ENCODE measurements around the gene SEC61B.
"Not testable (repeated sequence)": the region's sequence is repeated elsewhere in the genome, so short reads cannot be mapped to it uniquely, and the experiment has no call there.

The SEC61B gene

DNA sequence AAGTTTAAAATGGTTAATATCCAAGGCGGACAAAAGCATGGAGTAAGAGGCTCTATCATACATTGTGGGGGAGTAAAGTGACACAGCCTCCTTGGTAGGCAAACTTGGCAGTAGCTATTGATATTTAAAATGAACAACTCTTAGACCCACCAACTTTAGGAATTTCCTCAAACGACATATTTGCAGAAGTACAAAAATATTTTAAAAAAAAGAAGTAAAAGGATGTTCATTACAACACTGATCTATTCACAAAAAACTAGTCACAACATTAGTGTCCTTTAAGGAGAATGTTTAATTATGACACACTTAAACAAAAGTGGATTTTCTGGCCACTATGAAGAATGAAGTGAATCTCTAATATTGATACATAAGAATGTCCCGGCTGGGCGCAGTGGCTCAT, 2.1 kb upstream of the SEC61B start:
- H3K36me3 Mint-ChIP-seq = peaks cover 37% of the 10 kb centered on the region
- H3K27ac Mint-ChIP-seq = peak overlapping the region; percentile 19

DNA sequence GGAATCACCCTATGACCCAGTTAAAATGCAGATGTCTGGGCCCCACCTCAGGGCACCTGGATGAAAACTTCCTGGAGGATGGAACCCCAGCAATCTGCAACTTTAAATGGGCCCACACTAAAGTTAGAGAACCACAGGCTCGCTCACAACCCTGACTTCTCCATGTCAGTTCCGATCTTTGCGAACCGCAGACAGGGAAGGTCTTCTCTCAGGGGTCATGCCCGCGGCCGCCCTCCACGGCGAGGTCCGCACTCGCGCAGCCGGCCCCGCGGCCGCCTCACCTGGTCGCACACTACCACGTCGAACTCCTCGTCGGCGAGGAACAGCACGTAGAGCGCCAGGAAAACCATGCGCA, 839 bp upstream of the SEC61B start:
- Mint-ChIP-seq H3K4me1 (peaks cover 76% of the 10 kb centered on the region), H3K36me3 (peaks cover 38% of the 10 kb centered on the region), H3K9me3 (no peaks in the 10 kb centered on the region), H3K27ac (peak overlapping the region; percentile 90), H3K27me3 (no peaks in the 10 kb centered on the region), H3K4me3 (peak overlapping the region; percentile 99)

More for the DNA sequence above, 2.1 kb upstream of the SEC61B start:
- Mint-ChIP-seq H3K4me1 (peaks cover 66% of the 10 kb centered on the region), H3K27me3 (no peaks in the 10 kb centered on the region), H3K4me3 (peak overlapping the region; percentile 76), H3K9me3 (no peaks in the 10 kb centered on the region)

DNA sequence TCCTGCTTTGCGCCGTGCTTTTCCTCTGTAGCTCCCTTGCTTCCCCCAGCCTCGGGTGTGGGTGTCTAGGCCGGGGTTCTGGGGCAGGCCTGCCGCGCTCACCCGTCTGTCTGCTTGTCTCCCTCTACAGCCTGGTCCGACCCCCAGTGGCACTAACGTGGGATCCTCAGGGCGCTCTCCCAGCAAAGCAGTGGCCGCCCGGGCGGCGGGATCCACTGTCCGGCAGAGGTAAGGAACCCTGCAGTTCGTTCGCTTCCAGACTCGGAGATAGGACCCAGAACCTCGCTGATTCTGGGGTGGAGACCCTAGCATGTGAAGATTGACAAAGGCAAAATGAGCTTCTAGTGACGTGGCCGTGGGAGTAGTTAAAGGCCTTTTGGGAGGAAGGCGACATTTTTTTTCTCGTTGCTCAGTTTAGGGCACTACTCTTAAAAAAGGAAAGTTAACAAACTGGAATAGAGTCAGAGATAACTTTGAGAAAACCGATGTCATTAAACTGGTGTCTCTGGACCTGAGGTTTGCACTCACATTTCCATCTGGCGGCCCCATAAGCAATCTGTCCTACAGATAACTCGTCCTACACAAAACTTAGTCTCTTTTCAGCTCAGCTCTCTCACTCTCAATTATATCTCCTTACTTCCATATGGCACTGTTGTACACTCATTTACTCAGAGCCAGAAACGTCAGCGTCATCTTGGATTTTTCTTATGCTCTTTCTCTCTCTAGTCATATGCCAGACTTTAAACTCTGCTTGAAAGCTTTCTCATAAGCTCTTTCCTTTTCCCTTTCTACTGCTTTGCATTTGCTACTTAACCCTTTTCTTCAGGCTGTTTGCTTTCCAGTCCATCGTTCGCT, 561 bp downstream of the SEC61B start:
- Mint-ChIP-seq H3K4me3 (peak overlapping the region; percentile 99), H3K36me3 (peaks cover 30% of the 10 kb centered on the region), H3K9me3 (no peaks in the 10 kb centered on the region), H3K27ac (peak overlapping the region; percentile 100), H3K4me1 (peaks cover 71% of the 10 kb centered on the region), H3K27me3 (no peaks in the 10 kb centered on the region)

DNA sequence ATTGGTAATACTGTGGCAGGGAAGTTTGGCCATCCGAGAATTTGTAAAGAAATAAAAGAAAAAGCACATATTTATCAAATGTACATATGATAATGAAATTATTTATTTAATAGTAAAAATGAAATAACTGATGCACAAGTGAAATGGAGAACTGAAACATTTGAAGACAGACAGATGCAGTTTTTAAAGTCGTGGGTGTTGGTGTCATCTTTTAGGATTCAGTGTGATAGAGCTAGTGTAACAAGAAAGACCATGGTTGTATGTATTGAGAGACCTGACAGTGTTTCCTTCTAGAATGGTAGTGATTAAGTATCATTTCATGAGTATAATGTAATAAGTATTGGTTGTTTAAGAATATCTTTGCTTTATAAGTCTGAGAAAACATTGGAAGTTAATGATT, 2.4 kb downstream of the SEC61B start:
- Mint-ChIP-seq H3K4me1 (peaks cover 61% of the 10 kb centered on the region), H3K27ac (peak overlapping the region; percentile 56), H3K9me3 (no peaks in the 10 kb centered on the region), H3K4me3 (peak overlapping the region; percentile 99), H3K27me3 (no peaks in the 10 kb centered on the region), H3K36me3 (peaks cover 29% of the 10 kb centered on the region)

DNA sequence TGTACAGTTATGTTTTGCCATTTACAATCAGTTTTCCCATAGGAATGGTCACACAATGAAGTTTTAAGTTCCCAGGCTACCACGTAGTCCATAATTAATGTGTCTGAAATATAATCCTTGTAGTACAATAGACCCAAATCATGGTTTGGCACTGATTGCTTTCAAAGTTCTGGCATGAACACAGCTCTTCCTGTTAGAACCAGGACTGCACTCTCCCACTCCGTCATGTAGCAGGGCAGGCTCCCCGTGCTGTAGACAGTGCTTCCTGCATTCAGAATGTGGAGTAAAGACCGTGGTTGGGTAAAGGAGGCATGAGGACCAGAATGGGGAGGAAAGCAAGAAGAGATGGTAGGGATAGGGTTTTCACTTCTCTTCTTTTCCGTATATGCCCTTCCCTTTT, 4.0 kb downstream of the SEC61B start:
- no peak overlapping the region for H3K27ac Mint-ChIP-seq
- H3K36me3 Mint-ChIP-seq = peaks cover 31% of the 10 kb centered on the region
- H3K4me1 Mint-ChIP-seq = peaks cover 47% of the 10 kb centered on the region
- no peaks in the 10 kb centered on the region for H3K27me3 Mint-ChIP-seq
- no peak overlapping the region for H3K4me3 Mint-ChIP-seq
- no peaks in the 10 kb centered on the region for H3K9me3 Mint-ChIP-seq

DNA sequence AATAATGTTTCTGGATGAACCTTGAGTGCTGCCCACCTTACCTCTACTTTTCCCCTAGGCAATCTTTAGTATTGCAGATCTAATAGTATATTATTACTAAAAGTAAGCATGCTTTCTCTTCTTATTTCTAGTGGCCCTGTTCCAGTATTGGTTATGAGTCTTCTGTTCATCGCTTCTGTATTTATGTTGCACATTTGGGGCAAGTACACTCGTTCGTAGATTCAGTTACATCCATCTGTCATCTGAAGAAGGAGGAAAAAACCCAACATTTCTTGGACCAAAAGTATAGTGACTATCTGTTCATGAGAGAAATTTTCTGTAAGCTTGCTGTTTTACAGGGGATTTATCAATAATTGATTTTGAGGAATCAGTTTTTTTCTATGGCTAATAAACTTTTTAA, 8.1 kb downstream of the SEC61B start:
- no peak overlapping the region for H3K27ac Mint-ChIP-seq
- H3K27me3 Mint-ChIP-seq = no peaks in the 10 kb centered on the region
- no peaks in the 10 kb centered on the region for H3K9me3 Mint-ChIP-seq
- H3K4me3 Mint-ChIP-seq = no peak overlapping the region
- H3K4me1 Mint-ChIP-seq = peaks cover 24% of the 10 kb centered on the region
- peaks cover 22% of the 10 kb centered on the region for H3K36me3 Mint-ChIP-seq

DNA sequence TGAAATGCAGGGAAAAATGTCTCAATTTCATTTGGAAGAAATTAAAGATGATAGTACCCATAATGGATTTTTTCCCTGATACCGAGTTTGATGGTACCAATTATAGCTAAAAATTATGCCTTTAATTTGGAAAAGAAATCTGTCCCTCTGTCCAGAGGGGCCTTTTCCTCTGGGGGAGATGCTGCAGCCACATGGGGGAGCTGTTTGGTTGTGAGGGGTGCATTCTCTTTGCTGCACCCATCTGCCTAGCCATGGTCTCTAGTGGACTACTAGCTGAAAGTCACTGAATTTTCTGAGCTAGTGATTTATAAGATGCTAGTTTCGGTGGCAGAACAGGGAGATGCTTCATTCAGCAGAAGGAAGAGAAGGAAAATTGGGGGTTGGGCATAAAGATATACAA, 9.6 kb downstream of the SEC61B start:
- Mint-ChIP-seq H3K9me3 (no peaks in the 10 kb centered on the region), H3K27ac (peak overlapping the region; percentile 49), H3K4me3 (no peak overlapping the region), H3K36me3 (peaks cover 18% of the 10 kb centered on the region), H3K4me1 (peaks cover 11% of the 10 kb centered on the region), H3K27me3 (no peaks in the 10 kb centered on the region)

DNA sequence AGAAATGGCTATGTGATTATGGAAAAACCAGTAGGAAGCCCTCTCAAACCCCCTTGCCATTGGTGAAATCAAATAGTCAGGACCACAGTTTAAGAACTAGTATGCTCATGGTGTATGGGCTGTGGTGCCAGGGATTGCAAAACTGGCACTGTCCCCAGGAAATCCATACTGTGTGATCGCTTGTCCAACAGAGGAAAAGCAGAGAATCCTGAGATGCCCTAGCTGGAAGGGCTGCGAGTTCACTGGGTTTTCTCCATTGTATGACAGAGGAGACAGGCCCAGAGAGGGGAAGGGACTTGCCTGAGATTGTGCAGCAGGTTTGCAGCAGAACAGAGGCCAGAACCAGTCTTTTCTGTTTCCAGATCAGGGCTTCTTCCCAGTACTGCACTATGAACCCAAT, 12.5 kb downstream of the SEC61B start:
- H3K36me3 Mint-ChIP-seq = peaks cover 15% of the 10 kb centered on the region
- no peak overlapping the region for H3K27ac Mint-ChIP-seq

DNA sequence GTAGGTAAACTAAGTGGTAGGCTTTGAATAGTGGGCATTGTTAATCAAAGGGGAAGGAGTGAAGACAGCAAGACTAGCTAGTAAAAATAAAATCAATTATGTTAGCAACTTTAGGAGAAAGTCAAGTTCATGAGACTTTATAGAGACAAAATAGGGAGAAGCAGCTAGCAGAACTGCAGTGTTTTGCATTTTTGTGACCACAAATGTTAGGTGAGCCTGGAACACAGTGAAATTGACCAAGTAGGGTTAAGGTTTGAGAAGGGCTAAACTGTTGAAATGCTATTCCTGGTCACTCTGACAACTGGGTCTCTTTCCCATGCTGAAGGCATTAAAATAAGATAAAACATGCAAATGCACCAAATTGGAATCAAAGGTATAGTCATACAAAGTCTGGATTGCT, 13.0 kb downstream of the SEC61B start:
- H3K4me3 Mint-ChIP-seq = no peak overlapping the region
- H3K27me3 Mint-ChIP-seq = no peaks in the 10 kb centered on the region
- H3K9me3 Mint-ChIP-seq = no peaks in the 10 kb centered on the region
- peaks cover 16% of the 10 kb centered on the region for H3K36me3 Mint-ChIP-seq
- no peak overlapping the region for H3K27ac Mint-ChIP-seq
- peaks cover 4% of the 10 kb centered on the region for H3K4me1 Mint-ChIP-seq

More for the DNA sequence above, 12.5 kb downstream of the SEC61B start:
- no peaks in the 10 kb centered on the region for H3K27me3 Mint-ChIP-seq
- no peaks in the 10 kb centered on the region for H3K9me3 Mint-ChIP-seq
- no peak overlapping the region for H3K4me3 Mint-ChIP-seq
- peaks cover 4% of the 10 kb centered on the region for H3K4me1 Mint-ChIP-seq

DNA sequence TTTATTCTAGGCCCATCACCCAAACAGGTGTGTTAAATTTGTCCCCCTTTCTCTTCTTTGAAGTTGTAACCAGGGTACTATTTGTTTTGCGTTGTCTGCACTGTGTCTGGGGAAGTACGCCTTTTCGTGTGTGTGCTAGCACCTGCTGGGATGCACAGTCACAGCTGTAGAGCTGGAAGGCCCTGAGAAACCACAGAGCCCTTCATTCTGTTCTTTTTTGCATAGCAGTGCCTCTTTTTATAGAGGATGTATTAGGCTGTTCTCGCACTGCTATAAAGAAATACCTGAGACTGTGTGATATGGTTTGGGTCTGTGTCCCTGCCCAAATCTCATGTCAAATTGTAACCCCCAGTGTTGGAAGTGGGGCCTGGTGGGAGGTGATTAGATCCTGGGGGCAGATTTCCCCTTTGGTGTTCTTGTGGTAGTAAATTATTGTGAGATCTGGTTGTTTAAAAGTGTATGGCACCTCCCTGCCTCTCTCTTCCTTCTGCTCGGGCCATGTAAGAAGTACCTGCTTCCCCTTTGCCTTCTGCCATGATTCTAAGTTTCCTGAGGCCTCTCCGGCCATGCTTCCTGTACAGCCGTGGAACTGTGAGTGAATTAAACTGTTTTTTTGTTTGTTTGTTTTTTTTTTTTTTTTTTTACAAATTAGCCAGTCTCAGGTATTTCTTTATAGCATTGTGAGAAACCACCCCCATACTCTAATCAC, 14.0 kb downstream of the SEC61B start:
- no peaks in the 10 kb centered on the region for H3K27me3 Mint-ChIP-seq
- H3K4me1 Mint-ChIP-seq = peaks cover 4% of the 10 kb centered on the region
- no peaks in the 10 kb centered on the region for H3K9me3 Mint-ChIP-seq
- no peak overlapping the region for H3K27ac Mint-ChIP-seq
- no peak overlapping the region for H3K4me3 Mint-ChIP-seq
- H3K36me3 Mint-ChIP-seq = peaks cover 15% of the 10 kb centered on the region

DNA sequence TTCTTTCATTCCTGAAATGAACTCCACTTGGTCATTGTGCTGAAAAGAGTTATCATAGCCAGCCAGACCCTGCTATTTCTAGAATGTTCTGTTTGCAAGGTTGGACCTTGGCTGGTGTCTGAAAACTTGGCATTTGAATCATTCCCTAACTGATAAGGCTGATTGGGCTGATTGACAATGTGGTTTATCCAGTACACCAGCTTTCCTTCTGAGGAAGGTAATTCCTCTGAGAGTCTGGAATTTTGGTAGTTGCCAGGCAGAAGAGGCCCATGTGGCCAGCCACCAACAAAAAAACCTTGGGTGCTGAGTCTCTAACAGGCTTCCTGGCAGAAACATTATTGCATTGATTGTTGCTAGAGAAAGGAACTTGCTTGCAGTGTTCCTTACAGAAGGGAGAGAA, 15.3 kb downstream of the SEC61B start:
- no peak overlapping the region for H3K4me3 Mint-ChIP-seq
- no peaks in the 10 kb centered on the region for H3K9me3 Mint-ChIP-seq
- peaks cover 12% of the 10 kb centered on the region for H3K36me3 Mint-ChIP-seq
- H3K27ac Mint-ChIP-seq = no peak overlapping the region
- H3K27me3 Mint-ChIP-seq = no peaks in the 10 kb centered on the region
- no peaks in the 10 kb centered on the region for H3K4me1 Mint-ChIP-seq

DNA sequence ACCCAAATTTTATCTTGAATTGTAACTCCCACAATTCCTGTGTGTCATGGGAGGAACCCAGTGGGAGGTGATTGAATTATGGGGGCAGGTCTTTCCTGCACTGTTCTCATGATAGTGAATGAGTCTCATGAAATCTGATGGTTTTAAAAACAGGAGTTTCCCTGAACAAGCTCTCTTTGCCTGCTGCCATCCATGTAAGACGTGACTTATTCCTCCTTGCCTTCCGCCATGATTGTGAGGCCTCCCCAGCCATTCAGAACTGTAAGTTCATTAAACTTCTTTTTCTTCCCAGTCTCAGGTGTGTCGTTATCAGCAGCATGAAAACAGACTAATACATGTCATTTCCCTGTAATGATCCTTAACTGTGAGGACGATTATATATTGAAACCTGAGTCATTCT, 15.8 kb downstream of the SEC61B start:
- peaks cover 15% of the 10 kb centered on the region for H3K36me3 Mint-ChIP-seq
- H3K4me3 Mint-ChIP-seq, H3K27me3 Mint-ChIP-seq, H3K9me3 Mint-ChIP-seq, H3K27ac Mint-ChIP-seq, H3K4me1 Mint-ChIP-seq: not testable (repeated sequence)

DNA sequence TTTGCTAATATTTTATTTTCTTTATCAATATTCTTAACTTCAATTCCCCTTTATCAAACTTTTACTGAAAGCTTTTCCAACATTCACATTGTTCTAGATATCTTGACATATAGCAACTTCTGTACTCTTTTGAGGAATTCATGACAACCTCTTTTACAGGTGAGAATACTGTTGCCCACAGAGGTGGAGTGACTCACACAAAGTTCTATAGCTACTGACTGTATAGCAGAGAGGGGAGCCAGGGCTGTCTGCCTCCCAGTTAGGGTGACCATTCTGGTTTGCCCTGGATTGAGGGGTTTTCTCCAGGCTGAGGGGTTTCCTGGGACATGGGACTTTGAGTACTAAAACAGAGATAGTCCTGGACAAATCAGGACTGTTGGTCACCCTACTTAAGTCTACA, 16.2 kb downstream of the SEC61B start:
- no peaks in the 10 kb centered on the region for H3K27me3 Mint-ChIP-seq
- H3K27ac Mint-ChIP-seq = no peak overlapping the region
- H3K4me3 Mint-ChIP-seq = no peak overlapping the region
- no peaks in the 10 kb centered on the region for H3K4me1 Mint-ChIP-seq
- no peaks in the 10 kb centered on the region for H3K9me3 Mint-ChIP-seq
- H3K36me3 Mint-ChIP-seq = peaks cover 15% of the 10 kb centered on the region

DNA sequence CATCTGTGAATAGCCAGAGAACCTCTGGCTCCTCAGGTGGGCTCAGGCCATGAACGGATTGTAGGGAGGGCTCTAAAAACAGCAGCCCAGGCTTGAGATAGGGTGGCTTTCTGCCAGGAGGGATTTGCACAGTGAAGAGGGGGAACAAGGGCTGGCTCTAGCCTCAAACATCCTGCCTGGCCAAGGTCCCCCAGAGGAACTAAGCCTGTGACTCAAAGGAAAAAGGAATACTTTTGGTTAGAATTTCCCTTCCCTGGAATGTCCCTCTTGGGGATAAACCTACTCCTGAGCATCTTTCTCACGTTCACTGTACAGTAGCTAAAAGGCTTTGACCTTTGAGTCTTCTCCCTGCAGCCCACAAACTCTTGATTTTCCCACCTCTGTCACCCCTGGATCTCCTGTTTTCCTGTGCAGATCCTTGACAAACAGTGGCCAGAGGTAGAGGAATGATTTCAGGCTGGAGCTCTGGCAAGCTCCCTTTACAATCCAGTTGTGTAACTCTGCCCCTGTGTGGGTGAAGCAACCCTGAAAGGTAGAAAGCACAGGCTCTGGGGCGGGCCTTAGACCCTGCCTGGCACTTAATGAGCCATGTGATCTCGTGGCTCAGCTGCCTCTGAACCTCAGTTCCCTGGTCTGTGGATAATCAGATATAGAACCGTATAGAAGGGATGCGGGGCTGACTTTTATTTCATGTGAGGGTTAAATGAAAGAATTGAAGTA, 17.4 kb downstream of the SEC61B start:
- H3K4me3 Mint-ChIP-seq = no peak overlapping the region
- no peaks in the 10 kb centered on the region for H3K9me3 Mint-ChIP-seq
- peaks cover 15% of the 10 kb centered on the region for H3K36me3 Mint-ChIP-seq
- H3K27ac Mint-ChIP-seq = no peak overlapping the region
- no peaks in the 10 kb centered on the region for H3K4me1 Mint-ChIP-seq
- H3K27me3 Mint-ChIP-seq = no peaks in the 10 kb centered on the region

DNA sequence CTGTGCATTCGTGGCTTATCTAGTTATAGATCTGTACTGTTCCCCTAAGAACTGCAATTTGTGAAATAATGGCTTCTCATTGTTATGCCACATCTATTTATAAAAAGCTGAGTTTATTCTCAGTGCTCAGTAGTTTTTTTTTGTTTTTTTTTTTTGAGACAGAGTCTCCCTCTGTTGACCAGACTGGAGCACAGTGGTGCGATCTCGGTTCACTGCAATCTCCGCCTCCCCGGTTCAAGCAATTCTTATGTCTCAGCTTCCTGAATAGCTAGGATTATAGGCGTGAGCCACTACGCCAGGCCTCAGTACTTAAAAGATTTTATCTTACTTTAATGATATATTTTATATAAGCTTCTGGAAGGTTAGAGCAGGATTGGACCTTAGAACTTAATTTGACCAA, 19.0 kb downstream of the SEC61B start:
- Mint-ChIP-seq H3K27ac (no peak overlapping the region), H3K27me3 (no peaks in the 10 kb centered on the region), H3K4me3 (no peak overlapping the region), H3K36me3 (peaks cover 15% of the 10 kb centered on the region), H3K9me3 (no peaks in the 10 kb centered on the region), H3K4me1 (no peaks in the 10 kb centered on the region)

Measured in activated naive CD4-positive, alpha-beta T cell treated with anti-CD3 and anti-CD28 coated beads, Interleukin-2, amount 50 U/mL, for 24 hours (primary cell).